ENCODE results near the gene SLC35A2.

GRCh38 chrX:48940404-48940955, 29.0 kb upstream of the SLC35A2 start:
- TF ChIP-seq CTCF (IDR thresholded peaks at IDR 0.05) (no peak), POLR2A (IDR thresholded peaks at IDR 0.05) (no peak)
